ENCODE results near the gene RAB4B.

- no peak for TF ChIP-seq CTCF (IDR thresholded peaks at IDR 0.05)
- TF ChIP-seq ZNF138 (CRISPR knock-in tag; conservative IDR thresholded peaks at IDR 0.05) = no peak
- peak; percentile 97 for TF ChIP-seq USF2 (CRISPR knock-in tag; IDR thresholded peaks at IDR 0.05)
- TF ChIP-seq CREM (CRISPR knock-in tag; IDR thresholded peaks at IDR 0.05) = 0 out of 2 replicates have a peak, but pooled peaks have one; percentile 45
- TF ChIP-seq GABPB1 (CRISPR knock-in tag; IDR thresholded peaks at IDR 0.05) = no peak
- TF ChIP-seq JUN (CRISPR knock-in tag; IDR thresholded peaks at IDR 0.05) = no peak
- no peak for TF ChIP-seq ATF6 (CRISPR knock-in tag; IDR thresholded peaks at IDR 0.05)
- TF ChIP-seq ATF2 (CRISPR knock-in tag; IDR thresholded peaks at IDR 0.05; ENCODE audit: borderline replicate concordance, low read depth) = no peak
- no peak for TF ChIP-seq NFYB (CRISPR knock-in tag; conservative IDR thresholded peaks at IDR 0.05; ENCODE audit: low read depth)
Measured at GRCh38 chr19:40798683-40799557, 20.9 kb downstream of the RAB4B start, which contains the start of gene EGLN2.
